Inflammatory macrophage treated with lipopolysaccharide for 1 hour (primary cell): Measurements from ENCODE around the gene UBE2E2.

ENCODE experiments used
- DNase-seq, 2 donors: peaks; one replicate each; pipeline ENCODE4 v3.0.0-alpha.2; 2020 to 2022

The UBE2E2 gene

DNA sequence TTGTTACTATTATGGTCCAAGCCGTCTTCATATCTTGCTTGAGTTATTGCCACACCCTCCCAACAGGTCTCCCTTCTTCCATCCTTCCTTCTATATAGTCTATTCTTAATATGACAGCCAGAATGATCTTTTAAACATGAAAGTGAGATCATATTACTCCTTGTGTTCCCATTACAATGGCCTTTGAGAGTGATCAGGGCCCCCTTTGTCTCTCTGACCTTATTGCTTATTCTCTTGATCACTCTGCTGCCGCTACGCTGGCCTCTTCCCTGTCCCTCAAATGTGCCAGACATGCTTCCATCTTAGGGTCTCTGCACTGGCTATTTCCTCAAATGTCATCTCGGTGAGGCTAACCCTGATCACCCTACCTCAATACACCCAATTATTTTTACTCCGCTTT is 38.1 kb downstream of the UBE2E2 start:
- DNase-seq: no peak

DNA sequence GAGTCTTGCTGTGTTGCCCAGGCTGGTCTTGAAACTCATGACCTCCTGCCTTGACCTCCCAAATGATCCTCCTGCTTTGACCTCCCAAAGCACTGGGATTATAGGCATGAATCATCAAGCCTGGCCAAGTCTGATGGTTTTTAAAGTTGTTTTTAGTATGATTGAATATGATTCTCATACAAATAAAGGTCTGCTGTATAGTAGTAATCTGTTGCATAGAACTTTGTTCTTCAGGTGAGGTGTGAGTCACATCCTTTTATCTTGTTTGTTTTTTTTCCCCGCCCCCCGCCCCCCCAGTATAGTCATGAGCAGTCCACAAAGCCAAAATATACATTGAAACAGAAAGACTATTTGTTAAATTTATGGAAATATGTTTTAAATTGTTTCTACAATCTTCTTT is 39.0 kb downstream of the UBE2E2 start:
- DNase-seq: no peak

DNA sequence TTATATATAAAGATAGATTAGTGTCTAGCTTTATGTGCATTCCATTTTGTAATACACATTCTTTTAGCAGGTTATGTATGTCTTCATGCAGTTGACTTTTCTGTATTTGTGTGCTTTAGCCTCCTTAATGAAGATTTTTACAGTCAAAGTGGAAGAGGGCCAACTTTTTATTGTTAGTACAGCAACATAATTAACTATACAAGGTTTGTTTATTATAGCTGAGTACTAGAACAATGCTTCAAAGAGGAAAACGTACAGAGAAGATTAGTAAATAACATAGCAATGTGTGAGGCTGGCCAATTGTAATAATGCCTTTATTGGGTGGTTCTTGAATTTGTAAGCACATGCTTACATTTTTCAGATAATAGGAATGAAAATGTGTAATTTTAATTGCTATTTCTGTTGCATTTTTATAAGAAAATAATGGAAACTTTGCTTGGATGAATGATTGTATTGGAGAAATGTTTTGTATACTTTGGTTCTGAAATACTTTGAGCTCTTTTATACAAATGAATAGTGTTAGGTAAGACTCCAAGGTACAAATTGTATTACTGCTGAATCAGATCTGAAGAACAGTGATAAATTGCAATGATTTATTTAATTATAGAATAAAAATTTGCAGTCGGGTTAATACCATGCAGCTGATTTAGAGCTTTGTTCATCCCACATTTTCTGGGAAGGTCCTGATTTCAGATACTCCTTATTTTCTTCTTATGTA is 41.4 kb downstream of the UBE2E2 start:
- DNase-seq: no peak

DNA sequence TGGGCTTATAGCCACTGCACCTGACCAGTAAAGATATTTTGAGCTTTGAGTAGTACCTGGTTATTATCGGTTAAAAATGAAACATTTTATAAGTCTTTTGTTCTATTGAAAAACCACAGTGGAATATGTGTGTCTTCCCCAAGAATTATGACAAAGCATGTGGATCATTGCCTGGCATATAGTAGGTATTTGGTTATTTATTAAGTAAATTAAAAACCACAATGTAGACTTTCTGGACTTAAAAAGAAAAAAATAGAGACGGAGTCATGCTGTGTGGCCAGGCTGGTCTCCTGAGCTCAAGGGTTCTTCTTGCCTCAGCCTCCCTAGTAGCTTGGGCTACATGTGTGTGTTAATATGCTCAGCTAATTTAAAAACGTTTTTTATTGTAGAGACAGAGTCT is 43.5 kb downstream of the UBE2E2 start:
- DNase-seq: no peak

DNA sequence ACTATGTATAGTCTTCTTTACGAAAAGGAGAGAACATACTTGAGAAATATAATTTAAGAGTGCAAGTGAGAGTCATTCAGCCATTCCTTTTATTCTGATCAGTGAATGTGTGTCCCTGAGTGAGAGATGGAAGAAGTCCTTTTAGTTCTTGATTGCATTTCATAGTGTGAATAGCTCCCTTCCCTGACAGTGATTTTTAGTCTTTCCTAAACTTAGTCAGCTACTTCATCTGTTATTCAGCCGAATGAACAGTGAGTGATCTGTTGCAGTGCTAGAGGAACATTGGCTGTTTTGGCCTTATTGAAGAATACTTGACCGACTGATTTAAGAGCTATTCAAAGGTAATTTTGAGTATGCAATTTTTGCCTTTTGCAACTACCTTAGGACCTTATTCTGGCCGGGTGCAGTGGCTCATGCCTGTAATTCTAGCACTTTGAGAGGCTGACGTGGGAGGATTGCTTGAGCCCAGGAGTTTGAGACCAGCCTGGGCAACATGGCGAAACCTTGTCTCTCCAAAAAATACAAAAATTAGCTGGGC is 45.5 kb downstream of the UBE2E2 start:
- no peak for DNase-seq

DNA sequence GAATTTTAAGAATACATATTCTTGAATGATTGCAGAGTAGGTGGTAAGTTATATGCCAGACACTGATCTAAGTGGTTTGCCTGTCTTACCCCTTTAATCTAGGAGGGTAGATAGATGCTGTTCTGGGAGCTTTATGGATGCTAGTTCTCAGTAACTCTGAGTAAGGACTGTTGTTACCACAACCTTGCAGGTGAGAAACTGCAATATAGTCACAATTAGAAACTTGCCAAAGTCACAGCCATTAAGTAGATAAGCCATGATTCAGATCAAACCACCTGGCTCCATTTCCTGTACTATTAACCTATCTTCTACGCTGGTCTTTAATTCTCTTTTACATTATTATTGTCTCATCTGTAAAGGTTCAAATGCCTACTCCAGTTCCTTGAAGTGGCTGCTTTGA is 46.8 kb downstream of the UBE2E2 start:
- DNase-seq: no peak

DNA sequence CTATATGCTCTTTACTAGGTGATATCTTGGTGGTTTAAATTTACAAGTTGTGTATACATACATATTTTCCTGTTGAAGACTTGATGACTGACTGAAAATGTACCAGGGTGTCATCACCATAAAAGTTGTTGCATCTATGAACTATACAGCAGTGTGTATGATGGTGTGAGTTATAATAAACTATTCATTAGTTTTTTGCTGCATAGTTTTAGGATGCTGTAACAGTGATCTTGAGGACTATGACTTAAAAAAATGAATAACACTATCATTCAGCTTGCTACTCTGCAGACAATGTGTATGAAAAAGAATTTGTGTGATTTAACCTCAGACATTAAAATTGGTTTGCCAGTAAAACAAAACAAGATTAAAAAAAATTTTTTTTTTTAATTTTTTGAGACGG is 49.0 kb downstream of the UBE2E2 start:
- no peak for DNase-seq

DNA sequence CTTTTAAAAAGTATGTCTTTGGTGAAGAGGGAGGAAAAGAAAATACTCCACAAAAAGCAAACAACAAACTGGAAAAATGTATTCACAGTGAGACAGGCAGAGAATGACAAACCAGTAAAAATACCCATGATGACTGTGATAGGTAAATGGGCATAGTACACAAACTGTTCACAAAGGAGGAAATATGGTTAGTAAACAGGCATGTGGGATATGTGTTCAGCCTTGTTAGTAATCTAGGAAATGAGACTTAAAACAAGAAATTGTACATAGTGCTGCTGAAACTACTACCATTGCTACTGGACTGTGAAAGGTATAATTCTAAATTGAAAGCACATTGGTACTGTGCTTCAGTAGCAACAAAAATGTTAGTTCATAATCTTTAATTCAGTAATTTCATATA is 50.1 kb downstream of the UBE2E2 start:
- peak in 1 of 2 donors; percentile 15 for DNase-seq

DNA sequence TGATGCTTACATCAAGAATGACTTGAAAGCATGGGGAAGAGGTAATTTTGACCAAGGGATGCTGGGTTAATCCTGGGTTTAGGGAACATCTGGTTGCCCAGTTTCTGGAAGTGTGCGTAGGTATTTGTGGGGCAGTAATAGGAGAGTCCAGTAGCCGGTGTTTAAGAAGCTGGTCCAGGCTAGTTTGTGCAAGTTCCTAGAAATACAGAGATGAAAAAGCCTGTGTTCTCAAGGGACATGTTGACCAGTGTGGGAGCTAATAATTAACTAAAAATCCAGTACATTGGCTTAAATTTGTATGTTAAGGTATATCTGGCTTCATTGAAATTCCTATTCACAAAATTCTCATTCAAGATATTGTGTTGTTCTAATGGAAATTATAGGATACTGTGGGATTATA is 51.2 kb downstream of the UBE2E2 start:
- DNase-seq: no peak

DNA sequence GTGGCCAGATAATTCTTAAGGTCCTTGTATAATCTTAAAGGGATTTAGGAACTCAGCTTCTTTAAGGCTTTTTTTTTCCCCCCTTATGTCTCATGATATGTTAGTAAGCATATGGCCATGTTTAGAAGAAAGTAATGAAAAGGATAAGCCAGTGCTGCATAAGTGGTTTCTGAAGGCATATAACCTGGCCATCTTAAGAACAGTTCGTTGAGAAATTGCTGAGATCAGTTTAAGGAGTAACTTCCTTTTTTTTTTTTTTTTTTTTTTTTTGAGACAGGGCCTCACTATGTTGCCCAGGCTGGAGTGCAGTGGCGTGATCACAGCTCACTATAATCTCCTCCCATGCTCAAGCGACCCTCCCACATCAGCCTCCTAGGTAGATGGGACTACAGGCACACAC is 51.7 kb downstream of the UBE2E2 start:
- DNase-seq: peak; percentile 30 to 45

DNA sequence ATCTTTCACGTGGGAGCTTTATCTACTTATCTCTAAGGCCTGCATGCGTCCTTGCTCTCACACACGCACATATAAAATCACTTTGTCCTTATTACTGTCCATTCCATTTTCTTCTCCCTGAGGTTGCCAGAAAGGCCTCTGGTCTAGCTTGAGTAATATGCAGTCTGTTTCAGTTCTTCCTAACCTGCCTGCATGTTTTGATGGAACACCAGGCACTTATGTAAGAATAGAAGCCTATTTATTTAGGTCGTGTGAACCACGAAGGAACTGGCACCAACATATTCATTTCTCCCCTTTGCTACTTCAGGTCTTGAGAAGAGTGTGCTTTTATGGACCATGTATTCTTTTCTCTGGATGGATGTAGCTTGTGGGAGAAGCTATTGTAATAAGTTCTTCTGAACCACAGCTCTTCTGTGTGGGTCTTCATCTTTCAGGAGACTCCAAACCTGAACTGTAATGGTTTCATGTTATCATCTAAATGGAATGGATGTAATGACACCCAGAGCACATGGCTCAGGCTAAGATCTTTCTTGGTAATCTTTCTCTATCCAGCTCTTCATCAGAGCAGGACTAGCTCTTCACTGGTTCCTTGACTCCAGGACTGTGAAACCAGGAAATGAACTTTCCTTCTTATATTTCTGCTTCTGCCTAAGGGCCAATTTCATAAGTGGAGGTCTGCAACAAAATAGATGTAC is 53.8 kb downstream of the UBE2E2 start:
- no peak for DNase-seq

DNA sequence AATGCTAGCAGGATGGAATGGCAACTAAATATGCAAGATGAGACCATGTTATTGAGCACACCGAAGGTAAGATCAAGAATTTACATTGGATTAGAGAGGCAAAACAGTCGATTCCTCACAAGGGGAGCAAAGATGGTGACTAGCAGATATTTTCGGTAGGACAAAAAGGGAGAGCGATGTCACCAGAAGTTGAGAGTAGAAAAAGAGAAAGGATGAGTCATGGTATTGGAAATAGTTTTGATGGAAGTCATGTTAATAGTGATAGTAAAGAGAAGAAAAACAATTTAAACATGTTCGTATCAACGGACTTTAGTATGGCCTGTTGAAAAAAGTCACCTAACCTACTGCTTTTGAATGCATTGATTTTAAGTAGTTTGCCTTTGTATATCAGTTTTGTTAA is 55.0 kb downstream of the UBE2E2 start:
- no peak for DNase-seq

DNA sequence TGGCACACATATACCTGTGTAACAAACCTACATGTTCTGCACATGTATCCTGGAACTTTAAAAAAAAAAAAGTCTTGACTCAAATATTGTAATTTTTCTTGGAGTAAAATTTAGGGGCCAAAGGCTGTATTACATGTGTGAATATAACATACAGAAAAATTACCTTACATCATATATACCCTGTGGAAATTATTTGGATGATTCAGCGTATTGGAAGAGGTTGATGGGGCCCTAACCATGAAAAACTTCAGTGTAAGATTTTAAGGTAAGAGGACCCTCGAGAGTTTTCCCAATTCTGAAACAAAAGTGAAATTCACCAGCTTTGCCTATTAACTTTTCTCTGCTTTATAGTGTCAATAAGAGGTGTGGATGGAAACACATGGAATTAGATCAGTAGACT is 56.4 kb downstream of the UBE2E2 start:
- DNase-seq: no peak

DNA sequence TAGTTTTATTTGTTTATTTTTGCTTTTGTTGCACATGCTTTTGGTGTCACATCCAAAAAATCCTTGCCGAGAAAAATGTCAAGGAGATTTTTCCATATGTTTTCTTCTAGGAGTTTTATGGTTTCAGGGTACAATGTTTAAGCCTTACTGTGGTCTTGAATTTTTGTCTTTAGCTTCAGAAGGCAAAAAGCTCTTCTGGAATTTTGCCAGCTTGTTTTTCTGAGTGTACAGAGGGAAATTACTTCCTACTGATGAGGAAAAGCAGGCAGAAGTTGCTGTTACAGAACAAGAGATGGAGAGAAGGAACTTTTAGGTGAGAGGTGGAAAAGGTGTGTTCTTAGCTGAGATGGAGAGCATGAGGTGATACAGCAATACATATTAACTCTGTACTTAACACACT is 59.6 kb downstream of the UBE2E2 start:
- DNase-seq: no peak

DNA sequence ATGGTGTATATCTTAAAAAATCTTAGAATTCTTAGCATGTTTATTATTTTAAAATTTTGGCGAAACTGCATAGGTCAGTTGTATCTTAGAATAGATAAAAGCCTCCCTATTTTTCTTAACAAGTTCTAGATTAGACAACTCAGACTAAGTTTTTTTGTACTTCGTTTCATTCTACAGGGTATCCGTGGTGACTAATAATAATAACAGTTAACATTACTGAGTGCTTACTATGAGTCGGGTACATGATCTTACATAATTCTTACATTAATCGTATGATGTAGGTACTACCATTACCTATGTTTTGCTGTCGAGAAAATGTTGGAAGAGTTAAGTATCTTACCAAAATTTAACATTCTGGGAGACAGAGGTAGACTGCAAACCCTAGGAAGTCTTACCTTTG is 60.7 kb downstream of the UBE2E2 start:
- DNase-seq: no peak

DNA sequence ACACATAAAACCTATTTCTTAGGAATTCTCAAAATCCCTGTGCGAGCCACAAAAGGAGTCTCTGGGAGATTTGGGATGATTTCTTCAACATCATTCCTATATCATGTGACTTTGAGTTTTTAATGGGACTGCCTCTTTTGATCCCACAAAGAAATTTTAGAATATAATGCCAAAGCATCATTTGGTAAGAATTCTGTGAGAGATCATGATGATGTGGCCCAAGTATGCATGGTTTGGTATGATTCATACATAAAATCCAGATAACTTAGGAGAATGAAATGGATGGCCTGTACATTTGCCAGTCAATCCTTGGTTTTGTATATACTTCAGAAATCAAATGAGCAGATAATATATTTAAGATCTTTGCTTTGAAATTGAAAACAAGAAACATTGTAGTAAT is 61.3 kb downstream of the UBE2E2 start:
- DNase-seq: no peak

DNA sequence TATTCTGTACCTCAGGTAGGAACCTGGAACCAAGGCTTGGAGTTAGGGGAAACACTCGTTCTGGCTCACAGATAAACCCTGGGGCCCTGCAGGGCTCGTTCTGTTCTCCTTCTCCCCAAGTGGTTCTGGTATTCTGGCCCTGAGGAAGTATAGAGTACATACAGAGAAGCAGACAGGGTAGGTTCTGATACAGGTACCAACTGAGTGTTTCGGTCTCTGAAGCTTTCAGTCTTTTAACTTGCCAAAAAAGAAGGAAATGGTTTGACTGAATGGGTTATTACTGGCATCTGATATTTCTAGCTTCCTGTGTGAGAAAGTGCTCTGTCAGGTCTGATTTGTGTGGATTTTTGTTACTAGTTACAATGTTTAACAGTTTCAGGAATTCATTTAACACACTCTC is 67.3 kb downstream of the UBE2E2 start:
- no peak for DNase-seq

DNA sequence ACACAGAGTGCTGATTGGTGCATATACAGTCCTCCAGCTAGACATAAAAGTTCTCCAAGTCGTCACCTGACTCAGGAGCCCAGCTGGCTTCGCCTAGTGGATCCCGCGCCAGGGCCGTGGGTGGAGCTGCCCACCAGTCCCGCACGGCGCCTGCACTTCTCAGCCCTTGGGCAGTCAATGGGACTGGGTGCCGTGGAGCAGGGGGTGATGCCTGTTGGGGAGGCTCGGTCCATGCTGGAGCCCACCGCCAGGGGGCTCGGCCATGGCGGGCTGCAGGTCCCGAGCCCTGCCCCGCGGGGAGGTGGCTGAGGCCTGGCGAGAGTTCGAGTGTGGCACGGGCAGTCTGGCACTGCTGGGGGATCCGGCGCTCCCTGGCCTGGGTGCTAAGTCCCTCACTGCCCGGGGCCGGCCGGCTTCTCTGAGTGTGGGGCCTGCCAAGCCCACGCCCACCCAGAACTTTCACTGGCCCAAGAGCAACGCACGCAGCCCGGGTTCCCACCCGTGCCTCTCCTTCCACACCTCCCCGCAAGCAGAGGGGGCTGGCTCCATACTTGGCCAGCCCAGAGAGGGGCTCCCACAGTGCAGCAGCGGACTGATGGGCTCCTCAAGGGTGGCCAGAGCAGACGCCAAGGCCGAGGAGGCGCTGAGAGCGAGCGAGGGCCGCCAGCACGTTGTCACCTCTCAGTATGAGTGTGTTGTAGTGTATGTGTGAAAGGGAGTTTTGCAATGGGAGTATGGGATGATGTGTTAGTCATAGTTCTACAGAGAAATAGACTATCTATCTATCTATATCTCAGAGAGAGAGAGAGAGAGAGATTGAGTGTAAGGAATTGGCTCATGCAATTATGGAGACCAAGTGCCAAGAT is 69.0 kb downstream of the UBE2E2 start:
- DNase-seq: no peak

DNA sequence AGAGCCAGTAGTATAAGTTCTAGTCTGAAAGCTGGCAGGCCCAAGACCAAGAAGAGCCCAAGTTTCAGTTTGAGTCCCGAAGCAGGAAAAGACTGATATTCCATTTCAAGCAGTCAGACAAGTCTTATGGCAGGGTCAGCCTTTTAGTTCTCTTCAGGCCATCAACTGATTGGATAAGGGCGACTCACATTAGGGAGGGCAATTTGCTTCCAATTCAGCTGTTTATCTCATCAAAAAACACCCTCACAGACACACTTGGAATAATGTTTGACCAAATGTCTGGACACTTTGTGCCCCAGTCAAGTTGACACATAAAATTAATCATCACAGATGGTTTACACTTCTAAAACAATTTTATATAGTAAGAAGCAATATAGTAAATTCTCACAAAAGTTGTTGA is 69.7 kb downstream of the UBE2E2 start:
- no peak for DNase-seq

DNA sequence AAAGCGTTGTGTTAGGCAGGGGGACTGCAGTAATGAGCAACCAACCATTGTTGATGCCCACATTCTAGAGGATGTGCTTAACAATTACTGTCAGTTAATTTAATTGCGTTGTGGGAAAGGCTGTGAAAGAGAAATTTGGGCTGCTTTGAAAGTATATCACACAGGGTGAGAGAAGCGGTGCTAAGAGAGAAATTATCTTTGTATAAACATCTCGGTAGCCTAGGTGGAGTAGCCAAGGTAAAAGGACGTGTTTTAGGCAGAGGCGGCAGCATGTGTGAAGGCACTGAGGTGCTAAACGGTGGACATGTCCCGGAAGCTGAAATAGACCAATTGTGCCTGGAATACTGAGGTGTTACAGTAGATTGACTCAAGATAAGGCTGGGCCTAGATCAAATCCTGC is 71.9 kb downstream of the UBE2E2 start:
- no peak for DNase-seq

DNA sequence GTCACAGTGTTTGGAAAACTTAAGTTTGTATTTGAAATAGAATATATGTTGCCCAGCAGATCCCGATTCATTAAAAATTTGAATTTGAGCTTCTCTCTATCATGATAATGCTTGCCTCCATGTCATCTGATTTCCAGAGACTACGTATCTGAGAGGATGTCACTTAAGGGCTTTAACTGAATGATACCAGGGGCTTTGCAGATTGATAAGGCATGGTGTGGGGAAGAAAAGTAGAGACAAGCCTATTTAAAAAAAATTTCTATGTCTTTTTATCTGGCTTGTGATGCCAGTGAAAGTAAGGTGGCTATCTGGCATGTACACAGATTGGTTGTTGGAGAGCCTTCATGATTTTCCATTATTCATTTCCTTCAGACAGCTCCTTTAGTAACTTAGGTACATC is 72.7 kb downstream of the UBE2E2 start:
- DNase-seq: no peak

DNA sequence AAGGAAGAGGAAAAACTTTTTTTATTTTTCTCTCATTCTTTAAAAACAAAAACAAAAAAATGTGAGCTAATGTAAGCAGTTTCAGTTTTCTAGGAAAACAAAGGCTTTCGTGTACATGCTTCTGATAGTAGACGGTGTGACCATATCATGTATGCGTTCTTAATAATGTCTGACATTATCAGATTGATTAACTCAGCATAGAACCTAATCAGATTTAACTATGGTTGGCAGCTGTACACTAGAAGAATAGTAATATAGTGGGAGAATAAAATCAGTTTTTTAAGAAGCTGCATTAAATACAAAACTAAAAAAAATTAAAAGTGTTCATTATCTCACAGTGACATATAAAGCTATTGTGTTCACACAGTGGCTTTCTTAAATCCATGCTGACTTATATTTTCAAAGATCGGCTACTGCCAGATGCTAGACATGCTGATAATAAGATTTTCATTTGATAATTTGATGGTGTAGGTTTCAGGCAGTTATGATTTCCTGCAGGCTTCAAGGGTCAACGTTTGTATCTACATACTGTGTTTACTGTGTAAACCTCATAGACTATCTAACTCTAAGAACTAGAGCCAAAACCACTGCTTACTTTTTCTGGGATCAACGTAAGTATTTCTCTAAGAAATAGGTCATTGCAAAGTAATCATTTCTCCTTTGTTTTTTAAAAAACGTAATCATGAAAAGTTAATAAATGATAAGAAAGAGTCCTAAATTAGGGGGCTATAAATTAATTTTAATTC is 74.0 kb downstream of the UBE2E2 start:
- no peak for DNase-seq

DNA sequence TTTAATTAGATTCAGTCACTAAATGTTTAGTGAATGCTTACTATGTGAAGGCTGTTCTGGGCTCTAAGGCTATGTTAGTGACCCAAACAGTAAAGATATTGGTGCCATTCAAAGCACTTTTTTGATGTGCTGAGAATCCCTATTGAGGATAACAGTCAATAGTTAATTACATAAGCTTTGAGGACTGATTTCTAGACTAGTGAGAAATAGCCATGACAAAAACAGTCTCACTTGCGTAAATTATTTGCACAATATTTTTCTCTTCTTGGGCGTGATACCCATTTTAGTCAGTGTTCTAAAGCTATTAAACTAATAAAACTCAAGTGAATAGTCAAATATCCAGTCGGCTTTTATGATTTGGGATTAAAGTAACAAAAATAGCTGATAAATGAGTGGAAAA is 74.6 kb downstream of the UBE2E2 start:
- DNase-seq: no peak
